NCI-H2227 (cell line): ENCODE results near the gene ZNF239.
"Not testable (repeated sequence)": the region's sequence is repeated elsewhere in the genome, so short reads cannot be mapped to it uniquely, and the experiment has no call there.

ENCODE experiments used
- DNase-seq: peaks from one replicate; lab custom pipeline; 2025; ENCODE audit not compliant: unreplicated experiment; lab: John Stamatoyannopoulos, UW

Gene ZNF239

DNA sequence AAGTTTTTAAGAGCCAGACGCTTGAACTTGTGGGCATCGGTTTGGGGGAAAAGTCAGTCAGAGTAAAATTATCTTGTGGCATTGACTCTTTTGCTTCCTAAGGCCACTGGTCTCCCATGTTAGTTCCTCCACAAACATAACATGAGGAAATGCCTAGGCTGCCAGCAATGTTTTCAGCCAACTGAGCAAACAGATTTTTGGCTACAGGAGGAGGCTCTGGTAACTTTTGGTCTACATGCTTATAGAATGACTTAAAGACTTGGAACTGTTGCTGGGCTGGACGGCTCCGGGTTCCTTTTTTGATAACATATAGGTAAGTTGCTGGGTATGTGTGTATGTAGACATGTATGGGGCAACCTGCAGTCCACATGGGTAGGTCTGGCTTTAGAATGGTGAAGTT lies 9.6 kb upstream of the ZNF239 start:
- DNase-seq = no peak

DNA sequence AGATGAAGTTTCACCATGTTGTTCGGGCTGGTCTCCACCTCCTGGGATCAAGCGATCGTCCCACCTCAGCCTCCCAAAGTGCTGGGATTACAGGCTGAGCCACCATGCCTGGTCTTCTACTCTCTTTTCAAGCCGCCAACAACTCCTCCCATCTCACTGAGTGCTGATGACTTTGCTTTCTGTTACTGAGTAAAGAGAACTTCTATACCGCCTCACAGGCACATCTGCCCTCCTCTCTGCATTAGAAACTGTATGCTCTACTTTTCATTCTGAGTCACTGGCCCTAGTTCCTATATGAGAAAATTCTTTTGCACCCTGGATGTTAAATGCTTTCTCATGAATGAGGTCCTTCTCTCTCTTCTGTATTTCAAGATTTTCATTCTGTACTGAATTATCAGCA lies 2.2 kb upstream of the ZNF239 start:
- no peak for DNase-seq

DNA sequence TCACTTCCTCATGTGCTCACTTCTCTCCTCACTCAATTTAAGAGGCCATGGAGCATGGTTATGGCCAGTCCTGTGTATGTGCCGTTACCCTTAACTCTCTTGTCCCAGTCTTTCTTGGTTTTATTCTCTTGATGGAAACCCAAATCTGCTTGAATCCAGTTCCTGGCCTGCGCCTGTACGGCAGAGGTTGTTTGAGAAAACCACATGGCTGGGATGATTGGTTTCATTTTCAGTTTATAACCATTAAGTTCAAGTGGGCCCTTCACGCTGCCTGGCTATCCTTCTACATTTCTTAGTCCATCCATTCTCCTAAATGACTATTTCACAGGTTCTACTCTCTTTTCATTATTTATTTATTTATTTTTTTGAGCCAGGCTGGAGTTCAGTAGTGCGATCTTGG lies 1.6 kb upstream of the ZNF239 start:
- DNase-seq = no peak

DNA sequence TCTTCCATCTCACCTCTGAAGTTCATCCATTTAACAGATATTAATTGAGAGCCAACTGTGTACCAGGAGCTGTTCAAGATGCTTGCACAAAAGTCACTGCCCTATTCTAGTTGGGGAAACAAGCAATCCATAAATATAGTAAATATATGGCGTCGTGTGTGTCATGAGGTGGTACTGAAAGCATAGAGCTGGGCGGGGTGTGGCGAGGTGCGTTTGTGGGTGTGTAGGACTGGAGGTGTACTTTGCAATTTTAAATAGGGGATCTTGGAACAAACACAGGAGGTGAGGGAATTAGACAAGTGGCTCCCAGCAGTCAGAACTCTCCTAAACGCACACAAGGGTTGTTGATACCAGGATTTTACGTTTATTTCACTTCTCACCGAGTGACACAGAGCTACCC lies 490 bp upstream of the ZNF239 start:
- no peak for DNase-seq

DNA sequence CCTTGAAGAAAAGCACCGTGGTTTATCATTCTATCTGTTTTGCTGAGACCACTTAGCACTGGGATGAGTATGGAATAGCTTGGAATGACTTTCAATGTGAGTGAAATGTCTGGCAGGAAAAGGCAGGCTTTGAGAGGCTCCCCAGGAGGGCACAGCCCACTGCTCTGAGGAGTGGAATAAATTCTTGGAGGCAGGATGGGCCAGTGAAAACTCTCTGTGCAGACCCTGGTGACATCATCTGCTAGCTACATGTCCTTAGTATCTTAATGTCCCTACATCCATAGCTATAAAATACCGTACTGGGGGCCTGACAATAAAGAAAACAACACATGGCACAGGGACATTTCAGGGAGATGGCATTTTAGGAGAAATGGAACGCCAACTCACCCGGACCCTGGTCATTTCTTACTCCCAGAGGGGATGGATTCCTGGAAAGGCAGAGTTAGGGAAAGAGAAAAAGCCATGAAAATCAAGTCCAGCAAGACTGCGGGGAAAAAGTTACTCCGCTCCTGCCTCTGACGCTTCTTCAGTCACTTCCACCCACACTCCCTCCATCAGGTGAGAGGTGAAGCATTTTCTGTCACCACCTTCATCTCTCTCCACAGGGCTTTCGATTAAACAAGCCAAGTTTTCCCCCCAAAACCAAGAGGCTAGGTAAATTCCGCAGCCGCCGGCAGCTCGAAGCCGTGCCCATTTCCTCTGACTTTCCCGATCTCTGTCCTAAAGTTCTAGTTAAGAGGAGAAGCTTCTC lies 991 bp downstream of the ZNF239 start:
- no peak for DNase-seq

DNA sequence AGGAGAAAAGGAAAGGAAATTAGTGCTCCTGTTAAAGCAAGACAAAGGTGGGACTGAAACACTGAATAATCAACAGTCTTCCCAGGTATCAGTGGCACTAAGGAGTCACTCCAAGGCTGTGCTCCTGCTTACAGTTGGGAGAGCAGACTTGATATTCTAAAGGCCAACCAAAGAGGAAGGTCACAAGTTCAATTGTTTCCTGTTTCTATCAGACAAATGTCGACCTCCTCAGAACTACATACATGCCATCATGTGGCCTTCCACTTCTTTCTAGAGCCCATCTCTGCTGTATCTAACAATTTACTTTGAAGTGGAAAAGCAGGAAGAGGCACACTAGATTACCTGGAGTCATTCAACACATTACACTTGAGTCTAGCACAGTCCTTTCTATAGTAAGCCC lies 3.4 kb downstream of the ZNF239 start:
- DNase-seq = no peak

DNA sequence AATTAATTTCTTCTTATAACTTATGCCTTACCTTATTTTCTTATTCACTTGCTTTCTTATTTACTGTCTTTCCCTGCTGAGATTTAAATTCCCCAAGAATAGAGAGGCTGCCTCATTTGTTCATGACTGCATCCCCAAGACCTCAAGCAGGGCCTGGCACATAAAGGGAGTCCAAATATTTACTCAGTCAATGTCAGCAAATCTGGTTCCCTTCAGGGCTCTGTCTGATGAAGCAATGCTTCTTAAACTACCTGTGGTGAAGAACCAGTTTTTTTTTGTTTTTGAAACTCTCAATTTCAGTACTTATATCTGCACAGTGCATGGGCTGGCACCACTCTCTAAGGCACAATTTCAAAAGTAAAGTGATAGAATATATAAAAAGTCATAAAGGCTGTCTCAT lies 4.7 kb downstream of the ZNF239 start:
- no peak for DNase-seq

DNA sequence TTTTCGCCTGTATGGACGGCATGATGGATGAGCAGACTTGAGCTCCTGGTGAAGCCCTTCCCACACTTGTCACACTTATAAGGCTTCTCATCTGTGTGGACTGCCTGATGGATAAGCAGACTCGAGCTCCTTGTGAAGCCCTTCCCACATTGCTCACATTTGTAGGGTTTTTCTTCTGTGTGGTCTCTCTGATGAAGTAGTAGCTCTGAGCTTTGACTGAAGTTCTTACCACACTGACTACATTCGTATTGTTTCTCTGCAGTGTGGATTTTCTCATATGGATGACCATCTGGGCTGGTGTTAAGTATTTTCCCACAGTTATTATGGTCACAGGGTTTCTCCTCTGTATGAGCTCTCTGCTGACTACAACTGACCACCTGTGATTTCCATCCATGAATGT lies 17.2 kb downstream of the ZNF239 start:
- DNase-seq = no peak

DNA sequence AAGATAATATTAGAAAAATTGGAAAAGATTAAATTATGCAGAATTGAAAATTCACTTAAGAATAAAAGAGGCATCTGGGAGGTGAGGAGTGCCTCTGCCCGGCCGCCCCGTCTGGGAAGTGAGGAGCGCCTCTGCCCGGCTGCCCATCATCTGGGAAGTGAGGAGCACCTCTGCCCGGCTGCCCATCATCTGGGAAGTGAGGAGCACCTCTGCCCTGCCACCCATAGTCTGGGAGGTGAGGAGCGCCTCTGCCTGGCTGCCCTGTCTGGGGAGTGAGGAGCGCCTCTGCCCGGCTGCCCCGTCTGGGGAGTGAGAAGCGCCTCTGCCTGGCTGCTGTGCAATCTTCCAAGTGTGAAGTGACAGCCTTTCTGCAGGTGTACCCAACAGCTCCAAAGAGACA lies 30.7 kb downstream of the ZNF239 start:
- DNase-seq = not testable (repeated sequence)

DNA sequence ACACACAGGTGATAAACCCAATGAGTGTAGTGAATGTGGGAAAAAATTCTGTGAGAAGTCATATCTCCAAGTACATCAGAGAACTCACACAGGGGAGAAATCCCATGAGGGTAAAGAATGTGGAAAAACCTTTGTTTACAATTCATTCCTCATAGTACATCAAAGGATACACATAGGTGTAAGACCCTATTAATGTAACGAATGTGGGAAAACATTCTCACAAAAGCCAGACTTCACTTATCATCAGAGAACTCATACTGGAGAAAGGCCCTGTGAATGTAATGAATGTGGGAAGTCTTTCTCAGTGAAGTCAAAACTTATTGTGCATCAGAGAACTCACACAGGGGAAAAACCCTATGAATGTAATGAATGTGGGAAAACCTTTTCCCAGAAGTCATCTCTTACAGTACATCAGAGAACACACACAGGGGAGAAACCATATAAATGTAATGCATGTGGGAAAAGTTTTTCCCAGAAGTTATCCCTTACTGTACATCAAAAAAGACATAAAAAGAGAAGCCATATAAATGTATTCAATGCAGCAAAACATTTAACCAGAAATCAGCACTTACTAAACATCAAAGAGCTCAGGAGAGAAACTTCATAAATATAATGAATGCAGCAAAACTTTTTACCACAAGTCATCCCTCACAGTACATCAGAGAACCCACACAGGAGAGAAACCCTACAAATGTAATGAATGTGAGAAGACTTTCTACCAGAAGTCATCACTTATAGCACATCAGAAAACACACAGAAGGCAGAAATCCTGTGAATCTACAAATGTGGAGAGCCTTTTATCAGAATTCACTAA lies 49.8 kb downstream of the ZNF239 start:
- no peak for DNase-seq
